ENCODE results near the gene LINGO1.

The LINGO1 gene, protein sequence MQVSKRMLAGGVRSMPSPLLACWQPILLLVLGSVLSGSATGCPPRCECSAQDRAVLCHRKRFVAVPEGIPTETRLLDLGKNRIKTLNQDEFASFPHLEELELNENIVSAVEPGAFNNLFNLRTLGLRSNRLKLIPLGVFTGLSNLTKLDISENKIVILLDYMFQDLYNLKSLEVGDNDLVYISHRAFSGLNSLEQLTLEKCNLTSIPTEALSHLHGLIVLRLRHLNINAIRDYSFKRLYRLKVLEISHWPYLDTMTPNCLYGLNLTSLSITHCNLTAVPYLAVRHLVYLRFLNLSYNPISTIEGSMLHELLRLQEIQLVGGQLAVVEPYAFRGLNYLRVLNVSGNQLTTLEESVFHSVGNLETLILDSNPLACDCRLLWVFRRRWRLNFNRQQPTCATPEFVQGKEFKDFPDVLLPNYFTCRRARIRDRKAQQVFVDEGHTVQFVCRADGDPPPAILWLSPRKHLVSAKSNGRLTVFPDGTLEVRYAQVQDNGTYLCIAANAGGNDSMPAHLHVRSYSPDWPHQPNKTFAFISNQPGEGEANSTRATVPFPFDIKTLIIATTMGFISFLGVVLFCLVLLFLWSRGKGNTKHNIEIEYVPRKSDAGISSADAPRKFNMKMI

DNA sequence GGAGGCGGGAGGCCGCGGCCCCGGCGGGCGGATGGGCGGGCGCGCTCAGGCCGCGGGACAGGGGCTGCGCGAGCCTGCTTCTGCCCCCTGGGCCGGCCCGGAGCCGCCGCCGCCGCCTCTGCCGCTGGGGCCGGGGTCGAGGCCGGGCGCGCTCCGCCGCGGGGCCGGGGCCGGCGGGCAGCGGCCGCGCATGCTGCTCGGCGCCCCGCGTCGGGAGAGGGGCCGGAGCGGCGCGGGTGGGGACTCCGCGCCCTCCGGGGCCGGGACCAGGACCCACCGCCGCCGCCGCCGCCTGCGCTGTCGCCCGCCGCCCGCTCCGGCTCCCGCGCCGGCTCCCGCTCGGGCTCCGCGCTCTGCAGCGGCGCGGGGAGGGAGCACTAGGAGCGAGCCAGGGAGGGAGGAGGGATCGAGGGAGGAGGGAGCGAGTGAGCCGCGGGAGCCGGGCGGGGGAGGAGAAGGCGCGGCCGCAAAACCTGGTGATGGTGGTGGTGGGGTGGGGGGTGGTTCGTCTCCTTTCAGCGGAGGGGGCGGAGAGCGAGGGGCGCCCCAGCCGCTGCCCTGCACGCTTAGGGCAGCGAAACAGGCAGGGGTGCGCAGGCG, at the start of gene LINGO1:
TSS of gene LINGO1 (minus strand) at position 379 of the 600 bp plus-strand sequence. CDS start 597 bp downstream, outside the sequence.
- no peak for DNase-seq

DNA sequence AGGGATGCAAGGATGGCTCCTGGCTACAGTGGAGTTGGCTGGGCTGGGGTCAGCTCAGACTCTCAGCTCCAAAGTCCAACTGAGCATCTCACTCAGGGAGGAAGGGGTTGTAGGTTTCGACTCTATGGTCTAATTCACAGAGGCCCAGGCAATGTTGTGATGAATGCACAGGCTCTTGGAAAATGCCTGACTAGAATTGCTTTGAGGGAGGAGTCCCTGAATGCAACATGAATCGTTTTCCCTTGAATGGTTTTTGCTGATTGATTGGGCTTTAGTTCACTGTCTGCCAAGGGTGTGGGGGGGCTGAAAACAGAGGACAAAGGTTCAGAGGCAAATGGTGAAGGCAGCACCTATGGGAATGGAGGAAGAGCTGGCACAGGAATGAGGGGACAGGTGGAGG, 48.6 kb upstream of the LINGO1 start:
- no peak for DNase-seq

DNA sequence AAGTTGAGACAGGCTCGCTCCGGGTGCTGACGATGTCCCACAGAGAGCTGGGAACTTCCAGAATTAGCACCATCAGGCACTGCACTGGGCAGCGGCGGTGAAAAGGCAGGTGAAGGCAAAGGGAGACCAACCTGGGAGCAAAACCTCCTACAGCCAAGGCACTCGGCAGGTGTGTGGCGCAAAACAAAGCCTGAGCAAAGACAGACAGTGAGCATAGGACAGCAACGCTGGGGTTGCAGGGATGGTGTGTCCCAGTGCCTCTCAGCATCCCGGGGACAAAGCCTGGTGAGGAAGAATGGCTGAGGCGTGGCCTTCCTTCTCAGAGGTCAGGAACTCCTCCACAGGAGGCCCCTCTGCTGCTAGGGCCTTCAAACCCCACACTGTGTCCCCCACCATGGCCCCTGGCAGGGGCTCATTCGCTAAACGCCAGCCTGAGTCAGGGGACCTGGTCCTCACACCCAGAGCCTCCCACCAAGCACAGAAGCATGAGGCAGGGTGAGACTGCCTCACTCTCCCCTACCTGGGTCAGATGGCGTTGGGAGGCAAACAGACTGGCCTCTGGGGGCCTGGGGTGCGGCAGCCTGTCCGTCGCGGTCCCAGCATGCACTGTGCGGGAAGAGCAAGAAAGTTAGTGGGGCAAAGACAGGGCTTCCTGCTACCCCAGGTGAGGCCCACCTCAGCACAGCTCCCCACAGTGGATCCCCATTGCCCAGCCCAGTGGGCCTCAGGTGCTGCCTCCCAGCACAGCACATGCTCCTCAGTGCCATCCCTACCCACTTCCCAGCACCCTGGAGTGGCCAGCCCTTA, 44.1 kb upstream of the LINGO1 start:
- DNase-seq: no peak

DNA sequence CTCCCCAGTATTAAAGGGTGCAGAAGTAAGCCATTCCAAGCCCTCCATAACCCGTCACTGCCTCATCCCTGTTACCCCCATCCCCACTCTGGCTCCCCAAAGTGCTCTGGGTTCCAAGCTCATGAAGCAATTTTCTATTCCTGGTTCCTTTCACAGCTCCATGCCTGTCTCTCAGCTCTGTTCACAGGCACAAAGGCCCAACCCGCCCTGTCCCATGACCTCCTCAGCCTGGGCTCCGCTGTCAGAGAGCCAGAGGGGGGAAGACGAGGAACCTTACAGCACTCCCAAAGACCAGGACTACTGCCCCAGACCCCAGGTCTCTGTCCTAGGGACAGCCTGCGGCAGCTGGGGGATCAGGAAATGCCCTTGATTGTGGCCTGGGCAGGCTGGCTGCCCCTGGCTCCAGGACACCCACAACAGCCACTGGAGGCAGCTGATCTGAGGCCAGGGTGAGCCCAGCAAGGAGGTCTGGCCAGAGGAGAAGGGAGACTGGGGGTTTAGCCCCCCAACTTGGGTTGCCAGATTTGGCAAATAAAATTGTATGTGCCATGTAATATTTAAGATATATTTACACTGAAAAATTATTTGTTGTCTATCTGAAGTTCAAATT, 43.2 kb upstream of the LINGO1 start:
- no peak for DNase-seq

DNA sequence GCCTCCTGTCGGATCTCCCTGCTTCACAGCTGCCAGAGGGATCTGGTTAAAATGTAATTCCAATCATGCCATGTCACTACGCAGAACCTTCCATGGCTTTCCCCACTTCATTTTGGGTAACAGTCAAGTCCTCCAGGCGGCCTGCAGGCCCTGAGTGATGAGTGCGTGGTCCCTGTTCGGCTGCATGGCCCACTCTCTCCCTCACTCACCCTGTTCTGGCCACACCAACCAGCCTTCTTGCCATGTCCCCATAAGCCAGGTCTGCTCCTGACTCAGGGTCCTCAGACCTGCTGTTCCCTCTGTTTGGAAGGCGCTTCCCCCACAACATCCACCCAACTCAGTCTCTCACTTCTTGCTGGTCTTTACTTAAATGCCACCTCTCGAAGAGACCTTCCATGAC, 41.6 kb upstream of the LINGO1 start:
- no peak for DNase-seq

DNA sequence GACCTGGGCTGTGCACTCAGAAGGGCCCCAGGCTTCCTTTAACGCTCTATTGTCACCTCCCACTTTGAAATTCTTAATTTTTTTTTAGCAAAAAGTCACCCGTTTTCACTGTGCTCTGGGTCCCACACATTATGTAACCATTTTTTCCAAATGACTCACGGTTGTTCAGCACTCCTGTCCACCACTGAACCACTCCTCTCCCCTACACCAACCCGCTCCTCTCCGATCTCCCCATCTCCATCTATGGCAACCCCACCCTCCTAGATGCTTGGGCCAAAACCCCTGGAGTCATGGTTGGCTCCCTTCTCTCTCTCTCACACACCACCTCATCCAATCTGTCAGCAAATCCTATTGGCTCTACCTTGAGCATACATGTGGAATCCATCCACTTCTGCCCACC, 41.2 kb upstream of the LINGO1 start:
- DNase-seq: no peak

DNA sequence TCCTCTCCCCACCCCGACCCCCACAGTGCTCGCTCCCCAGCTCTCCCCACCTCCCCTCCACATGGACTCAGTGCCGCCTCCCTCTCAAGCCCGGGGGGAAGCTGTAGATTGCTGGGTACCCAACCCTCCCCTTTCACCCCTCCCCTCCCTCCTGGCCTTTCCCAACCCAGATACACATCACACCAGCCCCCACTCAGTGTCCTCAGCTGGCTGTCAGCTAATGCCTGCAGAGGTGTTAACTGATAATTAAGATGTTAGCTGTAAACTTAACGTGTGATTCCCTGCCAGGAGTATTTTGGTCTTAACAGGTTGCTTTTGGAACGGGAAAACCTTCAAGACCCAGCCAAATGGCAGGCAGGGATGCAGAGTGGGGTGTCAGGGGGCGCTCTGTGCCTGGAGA, 39.4 kb upstream of the LINGO1 start:
- no peak for DNase-seq

DNA sequence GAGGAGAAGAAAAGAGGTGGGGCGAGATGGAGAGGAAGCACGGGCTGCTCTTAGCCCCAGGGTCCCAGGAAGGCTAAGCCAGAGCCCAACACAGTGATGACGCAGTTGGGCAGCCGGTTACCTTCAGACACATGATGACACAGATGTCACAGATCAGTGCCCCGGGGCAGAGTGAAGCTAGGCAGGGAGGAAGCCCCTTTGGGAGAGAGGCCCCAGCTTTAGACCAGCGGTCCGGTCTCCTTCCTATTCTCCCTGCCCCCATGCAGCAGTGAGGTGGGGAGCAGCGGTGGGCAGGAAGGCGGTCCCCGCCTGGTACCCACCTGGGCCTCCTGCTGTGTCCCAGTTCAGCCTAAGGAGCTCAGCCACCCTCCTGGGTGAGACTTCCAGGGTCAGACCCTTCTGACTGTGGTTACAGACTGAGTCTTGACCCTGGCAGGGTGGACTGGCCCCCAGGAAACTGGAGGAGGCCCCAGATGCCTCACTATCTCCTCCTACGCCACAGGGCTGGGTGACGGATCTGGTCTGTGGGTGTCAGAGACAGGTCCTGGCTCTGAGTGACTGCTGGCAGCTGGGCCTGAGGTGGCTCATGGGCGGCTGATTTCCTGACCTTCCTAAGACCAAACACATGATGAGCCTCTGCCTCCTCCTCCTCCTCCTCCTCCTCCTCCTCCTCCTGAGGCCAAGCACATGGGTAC, 38.8 kb upstream of the LINGO1 start:
- no peak for DNase-seq

DNA sequence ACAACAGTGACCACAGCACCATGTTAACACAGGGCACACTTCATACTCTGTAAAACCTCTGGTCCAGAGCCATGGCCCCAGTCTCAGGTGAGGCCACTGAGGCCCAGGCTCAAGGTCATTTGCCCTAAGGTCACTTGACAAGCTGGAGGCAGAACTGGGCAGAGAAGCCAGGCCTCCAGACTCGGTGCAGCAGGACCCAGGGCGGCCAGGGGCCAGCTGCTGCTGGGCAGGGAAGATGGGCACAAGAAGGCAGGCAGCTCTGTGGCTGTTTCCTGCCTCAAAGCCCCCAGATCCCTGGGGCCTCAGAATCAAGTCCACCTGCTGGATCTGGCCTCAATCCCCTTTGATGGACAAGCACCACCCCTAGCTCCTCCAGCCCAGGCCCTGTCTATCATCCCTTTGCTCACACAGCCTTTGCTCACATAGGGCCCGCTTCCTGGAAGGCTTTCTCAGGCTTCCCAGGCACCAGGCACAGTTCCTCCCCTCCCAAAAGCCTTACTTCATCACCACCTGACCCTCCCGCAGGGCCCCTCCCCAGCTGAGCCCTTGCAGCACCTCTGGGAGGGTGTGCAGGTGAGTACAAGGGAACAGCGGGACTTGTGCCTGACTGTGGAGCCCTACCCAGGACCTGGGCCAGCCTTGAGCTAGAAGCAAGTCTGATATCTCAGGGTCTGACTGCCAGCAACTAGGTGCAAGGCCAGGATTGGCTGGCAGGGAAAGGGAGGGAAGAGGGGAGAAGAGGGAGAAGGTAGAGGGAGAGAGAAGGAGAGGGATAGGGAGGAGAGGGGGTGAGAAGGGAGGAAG, 38.0 kb upstream of the LINGO1 start:
- DNase-seq: no peak

DNA sequence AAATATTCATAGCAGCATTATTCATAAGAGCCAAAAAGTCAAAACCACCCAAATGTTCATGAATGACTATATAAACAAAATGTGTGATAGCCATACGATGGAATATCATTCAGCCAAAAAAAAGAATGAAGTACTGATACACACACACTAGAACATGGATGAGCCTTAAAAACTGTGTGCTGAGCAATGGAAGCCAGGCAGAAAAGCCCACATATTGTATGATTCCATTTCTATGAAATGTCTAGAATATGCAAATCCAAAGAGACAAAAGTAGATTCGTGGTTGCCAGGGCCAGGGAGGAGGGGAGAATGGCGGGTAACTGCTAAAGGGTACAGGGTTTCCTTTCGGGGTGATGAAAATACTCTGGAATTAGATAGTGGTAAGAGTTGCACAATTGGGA, 37.2 kb upstream of the LINGO1 start:
- DNase-seq: no peak

DNA sequence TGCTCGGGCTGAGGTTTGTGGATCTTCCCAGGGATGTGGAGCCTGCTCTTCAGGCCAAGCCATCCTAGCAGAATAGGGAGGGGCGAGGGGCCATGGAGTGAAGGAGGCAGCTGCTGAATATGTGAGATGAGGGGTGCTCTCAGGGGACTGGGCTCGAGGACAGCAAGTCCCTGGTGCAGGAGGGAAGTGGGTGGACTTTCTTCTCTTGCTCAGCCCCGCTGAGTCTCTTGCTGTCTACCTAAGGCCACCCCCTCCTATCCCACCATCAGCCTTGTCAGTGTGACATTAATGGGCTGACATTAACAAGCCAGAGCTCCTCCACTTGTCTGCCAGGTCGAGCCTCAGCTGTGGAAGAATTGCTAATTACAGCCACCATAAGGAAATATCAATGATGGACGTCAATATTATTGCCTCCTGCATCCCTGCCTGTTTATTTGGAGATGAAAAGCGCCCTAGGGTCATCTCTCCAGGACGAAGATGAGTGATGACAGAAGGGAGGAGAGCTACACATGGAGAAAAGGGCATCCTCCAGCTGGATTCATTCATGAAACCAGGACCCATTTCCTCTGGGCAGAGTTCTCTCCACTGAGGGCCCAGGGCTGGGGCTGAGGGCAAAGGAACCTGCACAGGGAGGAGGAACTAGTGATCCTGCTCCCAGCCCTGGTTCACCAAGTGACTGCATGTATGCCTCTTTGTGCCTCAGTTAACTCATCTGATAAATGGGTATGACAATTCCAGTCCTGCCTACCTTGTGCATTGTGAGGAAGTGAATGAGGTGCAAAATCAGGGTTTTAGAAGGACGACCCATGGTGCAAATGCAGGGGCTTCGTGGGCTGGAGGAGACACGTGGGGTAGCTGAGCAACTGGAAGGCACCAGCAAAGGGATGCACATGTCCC, 34.9 kb upstream of the LINGO1 start:
- no peak for DNase-seq

DNA sequence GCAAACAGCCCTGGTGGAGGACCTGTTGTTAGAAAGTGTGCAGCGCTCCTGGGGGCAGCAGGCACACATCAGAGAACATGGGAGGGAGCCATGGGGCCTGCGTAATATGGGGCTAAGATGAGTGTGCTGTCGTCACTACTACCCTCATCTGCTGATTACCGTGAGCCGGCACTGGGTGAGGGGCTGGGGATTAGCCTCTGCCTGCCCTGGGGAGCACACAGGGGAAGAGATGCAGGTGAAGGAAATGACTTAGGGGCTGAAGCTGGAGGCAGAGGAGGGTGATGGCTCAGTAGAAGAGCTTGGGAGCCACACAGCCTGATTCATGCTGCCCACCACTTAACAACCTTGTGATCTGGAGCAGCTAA, 33.6 kb upstream of the LINGO1 start:
- DNase-seq: no peak

DNA sequence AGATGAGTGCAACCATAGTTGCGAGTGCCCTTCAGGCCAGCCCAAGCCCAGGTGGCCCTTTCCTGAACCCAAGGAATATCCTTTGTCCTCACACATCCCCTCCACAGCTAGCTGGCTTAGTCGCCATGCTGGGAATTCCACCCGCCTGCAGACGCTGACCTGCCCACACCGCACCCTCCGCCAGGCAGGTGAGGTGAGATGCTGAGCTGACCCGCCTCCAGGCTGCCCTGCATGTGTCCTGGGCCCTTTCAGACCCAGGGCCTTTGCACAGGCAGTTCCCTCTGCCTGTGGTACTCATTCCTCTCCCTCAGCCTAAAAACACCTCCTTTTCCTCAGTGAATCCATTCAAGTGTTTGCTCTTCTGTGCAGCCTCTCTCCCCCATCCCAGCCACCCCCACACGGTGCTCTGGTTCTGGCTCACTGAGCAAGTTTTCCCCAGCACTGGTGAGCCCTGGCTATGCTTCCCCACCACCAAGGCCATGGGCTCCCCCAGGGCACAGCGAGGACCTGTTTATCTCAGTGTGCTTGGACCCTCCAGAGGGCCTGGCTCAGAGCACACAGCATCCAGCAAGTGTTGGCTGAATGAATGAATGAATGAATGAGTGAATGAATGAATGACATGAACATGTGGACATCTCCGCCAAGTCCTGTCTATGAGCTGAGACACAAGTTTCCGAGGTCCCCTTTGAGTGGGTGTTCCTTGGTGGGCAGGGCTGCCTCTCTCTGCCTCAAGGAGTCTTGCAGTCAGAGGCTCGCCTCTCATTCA, 33.0 kb upstream of the LINGO1 start:
- no peak for DNase-seq

DNA sequence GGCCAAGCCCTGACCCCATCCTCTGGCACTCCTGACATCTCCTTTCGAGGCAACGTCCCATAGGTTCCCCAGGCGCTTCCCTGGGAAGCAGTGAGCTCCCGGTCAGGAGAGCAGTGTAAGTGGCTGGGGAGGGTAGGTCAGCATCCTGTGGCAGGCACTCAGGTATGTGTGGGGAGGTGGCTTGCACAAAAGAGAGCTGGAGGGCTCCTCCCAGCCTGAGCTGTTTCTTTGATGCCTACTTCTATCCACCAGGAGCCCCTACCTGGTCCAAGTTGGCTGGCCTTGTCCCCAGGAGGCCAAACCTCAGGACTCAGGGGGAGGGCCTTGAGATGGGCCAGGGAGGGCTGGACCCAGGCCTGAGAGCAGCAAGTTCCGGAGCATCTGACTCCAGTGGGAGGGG, 31.7 kb upstream of the LINGO1 start:
- no peak for DNase-seq

DNA sequence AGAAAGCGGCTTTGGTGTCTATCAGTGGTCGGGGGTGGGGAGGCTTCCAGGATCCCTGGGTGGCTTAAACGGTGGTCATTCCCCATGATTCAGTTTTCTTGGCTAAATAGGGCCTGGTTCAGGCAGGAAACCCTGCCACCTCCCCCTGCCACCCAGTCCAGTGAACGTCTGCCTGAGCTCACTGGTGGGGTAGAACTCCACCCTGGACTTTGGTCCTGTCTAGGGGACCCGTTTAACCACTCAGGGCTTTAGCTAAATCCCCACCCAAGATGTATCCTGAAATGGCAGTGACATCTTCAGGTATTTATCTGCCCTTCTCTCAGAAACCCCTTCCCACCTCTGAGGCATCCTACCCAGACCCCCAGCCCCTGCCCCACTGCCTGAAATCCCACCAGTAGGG, 30.5 kb upstream of the LINGO1 start:
- no peak for DNase-seq

DNA sequence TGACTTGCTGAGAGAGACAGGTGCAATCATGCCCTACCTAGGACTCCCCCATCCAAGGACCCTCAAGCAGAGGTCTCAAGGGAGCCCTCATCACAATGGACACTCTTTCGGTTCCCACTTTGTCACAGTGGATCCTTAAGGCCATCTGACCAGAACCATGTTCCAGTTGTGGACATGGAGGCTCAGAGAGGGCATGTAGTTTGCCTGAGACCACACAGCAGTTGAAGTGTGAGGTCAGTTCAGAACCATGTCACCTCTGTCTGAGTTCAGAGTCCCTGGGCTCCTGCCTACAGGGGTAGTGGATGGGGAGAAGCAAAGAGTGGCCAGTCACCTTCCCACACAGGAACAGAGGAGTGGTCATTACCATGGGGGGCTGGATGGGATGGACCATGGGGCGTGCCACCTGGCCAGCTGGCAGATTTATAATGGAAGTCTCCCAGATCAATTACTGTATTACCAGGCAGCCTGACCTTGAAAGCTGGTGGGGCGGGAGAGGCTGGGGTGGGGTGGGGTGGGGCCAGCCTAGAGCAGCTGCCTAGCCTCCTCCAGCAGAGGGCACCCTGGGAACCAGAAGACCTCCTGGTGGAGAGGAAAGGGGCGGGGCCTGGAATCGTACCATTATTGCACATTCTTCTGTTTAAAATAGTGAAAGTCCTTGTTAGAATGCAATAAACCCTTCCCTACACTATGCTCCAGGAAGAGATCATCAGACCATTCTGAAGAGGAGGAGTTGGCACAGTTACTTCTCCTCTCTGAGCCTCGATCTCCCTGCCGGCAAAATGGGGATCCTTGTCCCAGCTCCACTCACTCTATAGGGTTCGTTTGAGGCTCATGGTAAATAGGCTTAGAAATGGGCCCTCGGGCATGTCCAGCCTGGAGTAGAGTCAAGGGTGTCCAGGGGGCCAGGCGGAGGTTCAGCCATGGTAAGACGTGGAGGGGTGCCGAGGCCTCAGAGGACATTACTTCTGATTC, 26.9 kb upstream of the LINGO1 start:
- peak; percentile 28 to 65 for DNase-seq

DNA sequence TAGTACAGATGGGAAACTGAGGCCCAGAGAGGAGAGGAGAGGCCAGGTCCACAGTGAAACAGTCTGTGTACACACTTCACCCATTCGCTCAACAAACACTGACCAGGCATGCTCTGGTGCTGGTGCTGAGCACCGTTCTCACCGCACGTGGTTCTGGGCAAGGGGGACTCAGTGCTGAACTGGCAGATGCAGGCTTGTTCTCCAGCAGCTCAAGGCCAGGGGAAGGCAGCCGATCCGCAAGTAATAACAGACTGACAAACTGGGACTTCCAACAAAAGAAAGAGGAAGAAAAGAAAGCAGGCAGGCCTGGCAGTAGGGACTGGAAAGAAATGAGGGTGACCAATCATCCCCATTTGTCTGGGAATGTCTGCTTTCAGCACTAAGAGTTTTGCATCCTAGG, 25.6 kb upstream of the LINGO1 start:
- no peak for DNase-seq

DNA sequence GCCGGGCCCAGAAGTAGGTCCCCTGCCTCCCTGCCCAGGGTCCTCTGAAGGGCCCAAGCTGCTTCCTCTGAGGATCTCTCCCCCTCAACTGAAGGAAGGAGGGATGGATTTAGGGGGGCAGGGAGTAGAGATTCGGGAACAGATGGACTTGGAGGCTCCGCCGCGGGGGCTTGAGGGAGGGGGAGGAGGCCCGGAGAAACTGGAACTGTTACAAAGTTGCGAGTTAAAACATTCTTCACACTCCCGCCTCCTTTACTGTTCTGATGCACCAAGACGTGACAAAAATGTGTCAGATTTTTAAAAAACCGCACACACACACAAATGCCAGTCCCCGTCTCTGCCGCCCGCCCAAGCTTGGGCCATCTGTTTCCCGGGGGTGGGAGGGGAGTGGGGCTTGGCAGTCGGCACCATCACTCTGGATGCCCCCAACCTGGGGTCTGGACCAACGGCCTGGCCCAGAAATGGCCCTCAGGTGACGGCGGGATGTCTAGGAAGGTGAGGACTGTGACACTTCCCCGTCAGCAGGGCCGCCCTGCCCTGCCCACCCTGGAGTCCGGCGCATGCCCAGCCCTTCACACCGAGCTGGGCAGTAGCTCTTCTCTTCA, 25.0 kb upstream of the LINGO1 start:
- DNase-seq: no peak
